HepG2 (cell line): ENCODE results near the gene CHEK2. TPM values are rescaled to one million over a fixed set of nuclear protein-coding genes. Genes with fewer than 3 reads are reported as not detected.

Experiments
- CREM ChIP-seq, 2 experiments: sonication (generic) in 1 of 2; formaldehyde crosslinking in 1 of 2; IDR thresholded peaks; 2 replicates each; pipeline versions ENCODE4 v1.4.0 to v1.6.1; 2016 to 2020; ENCODE audit warnings: antibody characterized with exemption in 1 of 2, mild to moderate bottlenecking in 1 of 2, missing genetic modification reagents in 1 of 2
- GPBP1L1 ChIP-seq: sonication (generic); formaldehyde crosslinking; IDR thresholded peaks from 2 replicates; pipeline ENCODE4 v1.5.0; 2020; ENCODE audit warnings: mild to moderate bottlenecking, missing genetic modification reagents
- KLF13 ChIP-seq: sonication (generic); formaldehyde crosslinking; IDR thresholded peaks from 2 replicates; pipeline ENCODE4 v1.4.0; 2020; ENCODE audit warnings: mild to moderate bottlenecking, missing genetic modification reagents
- MXD3 ChIP-seq: IDR thresholded peaks from 2 replicates; pipeline ENCODE4 v1.6.1; 2016; ENCODE audit warnings: mild to moderate bottlenecking, missing biosample characterization, missing genetic modification reagents
- MZF1 ChIP-seq: sonication (generic); formaldehyde crosslinking; IDR thresholded peaks from 2 replicates; pipeline ENCODE4 v1.8.1; 2023; ENCODE audit warnings: mild to moderate bottlenecking, missing genetic modification reagents, borderline replicate concordance
- NPAS2 ChIP-seq: sonication (generic); formaldehyde crosslinking; IDR thresholded peaks from 2 replicates; pipeline ENCODE4 v1.8.0; 2022; ENCODE audit warnings: mild to moderate bottlenecking, missing genetic modification reagents, borderline replicate concordance
- TARDBP ChIP-seq: sonication (generic); formaldehyde crosslinking; IDR thresholded peaks from 2 replicates; pipeline ENCODE4 v1.8.0; 2022; ENCODE audit warnings: mild to moderate bottlenecking, missing genetic modification reagents
- TEAD2 ChIP-seq: sonication (generic); formaldehyde crosslinking; IDR thresholded peaks from 2 replicates; pipeline ENCODE4 v1.9.0; 2021; ENCODE audit warnings: missing genetic modification reagents
- TOPORS ChIP-seq: sonication (generic); formaldehyde crosslinking; IDR thresholded peaks from 2 replicates; pipeline ENCODE4 v1.8.0; 2023; ENCODE audit warnings: mild to moderate bottlenecking, missing genetic modification reagents
- UBTF ChIP-seq: sonication (generic); formaldehyde crosslinking; IDR thresholded peaks from 2 replicates; pipeline ENCODE4 v1.4.0; 2020; ENCODE audit warnings: mild to moderate bottlenecking, missing genetic modification reagents
- ZNF230 ChIP-seq: sonication (generic); formaldehyde crosslinking; IDR thresholded peaks from 2 replicates; pipeline ENCODE4 v1.4.0; 2020; ENCODE audit warnings: mild to moderate bottlenecking, missing genetic modification reagents
- ZNF550 ChIP-seq: sonication (generic); formaldehyde crosslinking; IDR thresholded peaks from 2 replicates; pipeline ENCODE4 v1.4.0; 2020; ENCODE audit warnings: mild to moderate bottlenecking, missing genetic modification reagents, borderline replicate concordance
- polyA plus RNA-seq, 8 experiments: library from polyadenylated mRNA; depleted of rRNA in 3 of 8; stranded (reverse) in 7 of 8; unstranded in 1 of 8; fragments of >200 nt; fragmentation: Illumina TruSeq in 4 of 8; extraction: Trizol in 4 of 8; gene quantifications; 2 replicates each; pipeline versions ENCODE4 v1.2.1 to v1.2.3, GENCODE V29; 2011 to 2016; ENCODE audit warnings: low read depth in 4 of 8, missing spikeins in 1 of 8, mixed read lengths in 1 of 8; ENCODE audit not compliant: insufficient read depth in 1 of 8
- total RNA-seq, 5 experiments: library from RNA; depleted of rRNA; stranded (reverse); fragments of >200 nt; fragmentation: Illumina TruSeq; extraction: Trizol; gene quantifications; 2 replicates each; pipeline ENCODE4 v1.2.3, GENCODE V29; 2016; ENCODE audit warnings: low read depth in 1 of 5
- TF ChIP-seq, protein P1 (sequence below): sonication (generic); formaldehyde crosslinking; conservative IDR thresholded peaks from 2 replicates; pipeline ENCODE4 v1.5.0; 2020; ENCODE audit warnings: missing genetic modification reagents
- TF ChIP-seq, protein P2 (sequence below): sonication (generic); formaldehyde crosslinking; IDR thresholded peaks from 2 replicates; pipeline ENCODE4 v1.4.0; 2020; ENCODE audit warnings: missing genetic modification reagents, borderline replicate concordance
- TF ChIP-seq, protein P3 (sequence below): sonication (generic); formaldehyde crosslinking; IDR thresholded peaks from 2 replicates; pipeline ENCODE4 v1.8.0; 2022; ENCODE audit warnings: mild to moderate bottlenecking, missing genetic modification reagents, borderline replicate concordance

CHEK2 gene
- total and polyA plus RNA-seq, 2 of the 13 experiments (the other 11 are each of a cell fraction or from before 2014, with no cell fraction given), result 27.0 to 40.5 TPM

DNA sequence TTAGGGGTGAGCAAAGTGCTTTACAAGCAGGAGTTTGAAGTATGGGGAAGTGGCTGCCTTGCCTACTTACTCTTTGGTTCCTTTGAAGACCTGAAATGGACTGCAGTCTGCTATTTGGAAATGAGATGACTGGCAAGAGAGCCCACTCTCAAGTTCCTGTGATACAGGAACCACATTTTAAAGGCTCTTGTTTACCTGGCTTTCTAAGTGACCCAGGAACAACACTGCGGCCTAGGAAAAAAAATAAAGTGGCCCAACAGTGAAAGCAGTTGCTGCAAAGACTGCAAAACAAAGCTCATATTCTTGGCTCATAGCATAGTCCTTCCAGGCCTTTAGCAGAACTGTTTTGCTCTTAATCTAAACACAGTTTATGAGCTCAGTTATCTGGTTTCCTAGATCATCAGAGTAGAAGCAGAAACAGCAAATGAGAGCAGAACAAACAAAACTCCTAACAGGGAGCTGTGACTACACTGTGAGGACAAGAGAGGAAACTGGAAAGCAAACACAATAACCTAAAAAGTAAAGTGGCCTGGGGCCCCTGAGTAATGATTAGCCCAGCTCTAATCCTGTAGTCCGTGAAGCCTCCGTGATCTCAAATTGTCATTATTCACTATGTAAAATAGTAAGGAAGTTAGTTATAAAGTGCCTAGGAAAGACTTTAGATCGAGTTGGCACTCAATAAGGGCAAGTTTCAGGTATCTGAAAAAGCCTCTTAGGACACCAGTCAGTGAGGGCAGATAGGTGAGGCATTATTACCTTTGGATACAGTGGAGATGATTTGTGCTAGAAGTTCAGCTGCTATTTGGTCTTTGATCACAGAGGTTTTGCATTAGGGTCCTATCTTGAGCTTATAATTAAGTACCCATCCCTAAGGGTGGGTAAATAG lies 42.4 kb upstream of the CHEK2 start (continued):
- no peak for TF ChIP-seq KLF13 (CRISPR knock-in tag)
- no peak for TF ChIP-seq GPBP1L1 (CRISPR knock-in tag)
- TF ChIP-seq TOPORS, result no peak
- TF ChIP-seq MZF1 (CRISPR knock-in tag), result no peak
- TF ChIP-seq, protein P1, sequence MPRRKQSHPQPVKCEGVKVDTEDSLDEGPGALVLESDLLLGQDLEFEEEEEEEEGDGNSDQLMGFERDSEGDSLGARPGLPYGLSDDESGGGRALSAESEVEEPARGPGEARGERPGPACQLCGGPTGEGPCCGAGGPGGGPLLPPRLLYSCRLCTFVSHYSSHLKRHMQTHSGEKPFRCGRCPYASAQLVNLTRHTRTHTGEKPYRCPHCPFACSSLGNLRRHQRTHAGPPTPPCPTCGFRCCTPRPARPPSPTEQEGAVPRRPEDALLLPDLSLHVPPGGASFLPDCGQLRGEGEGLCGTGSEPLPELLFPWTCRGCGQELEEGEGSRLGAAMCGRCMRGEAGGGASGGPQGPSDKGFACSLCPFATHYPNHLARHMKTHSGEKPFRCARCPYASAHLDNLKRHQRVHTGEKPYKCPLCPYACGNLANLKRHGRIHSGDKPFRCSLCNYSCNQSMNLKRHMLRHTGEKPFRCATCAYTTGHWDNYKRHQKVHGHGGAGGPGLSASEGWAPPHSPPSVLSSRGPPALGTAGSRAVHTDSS (CRISPR knock-in tag), result no peak
- TF ChIP-seq TEAD2 (CRISPR knock-in tag), result no peak
- no peak for TF ChIP-seq MXD3 (CRISPR knock-in tag)
- no peak for TF ChIP-seq NPAS2 (CRISPR knock-in tag)
- TF ChIP-seq CREM (IDR thresholded peaks at IDR 0.05), result peak; percentile 86
- no peak for TF ChIP-seq CREM (CRISPR knock-in tag; IDR thresholded peaks at IDR 0.05)
- TF ChIP-seq ZNF550 (CRISPR knock-in tag), result no peak
- no peak for TF ChIP-seq UBTF (CRISPR knock-in tag)
- no peak for TF ChIP-seq ZNF230
- TF ChIP-seq, protein P2, sequence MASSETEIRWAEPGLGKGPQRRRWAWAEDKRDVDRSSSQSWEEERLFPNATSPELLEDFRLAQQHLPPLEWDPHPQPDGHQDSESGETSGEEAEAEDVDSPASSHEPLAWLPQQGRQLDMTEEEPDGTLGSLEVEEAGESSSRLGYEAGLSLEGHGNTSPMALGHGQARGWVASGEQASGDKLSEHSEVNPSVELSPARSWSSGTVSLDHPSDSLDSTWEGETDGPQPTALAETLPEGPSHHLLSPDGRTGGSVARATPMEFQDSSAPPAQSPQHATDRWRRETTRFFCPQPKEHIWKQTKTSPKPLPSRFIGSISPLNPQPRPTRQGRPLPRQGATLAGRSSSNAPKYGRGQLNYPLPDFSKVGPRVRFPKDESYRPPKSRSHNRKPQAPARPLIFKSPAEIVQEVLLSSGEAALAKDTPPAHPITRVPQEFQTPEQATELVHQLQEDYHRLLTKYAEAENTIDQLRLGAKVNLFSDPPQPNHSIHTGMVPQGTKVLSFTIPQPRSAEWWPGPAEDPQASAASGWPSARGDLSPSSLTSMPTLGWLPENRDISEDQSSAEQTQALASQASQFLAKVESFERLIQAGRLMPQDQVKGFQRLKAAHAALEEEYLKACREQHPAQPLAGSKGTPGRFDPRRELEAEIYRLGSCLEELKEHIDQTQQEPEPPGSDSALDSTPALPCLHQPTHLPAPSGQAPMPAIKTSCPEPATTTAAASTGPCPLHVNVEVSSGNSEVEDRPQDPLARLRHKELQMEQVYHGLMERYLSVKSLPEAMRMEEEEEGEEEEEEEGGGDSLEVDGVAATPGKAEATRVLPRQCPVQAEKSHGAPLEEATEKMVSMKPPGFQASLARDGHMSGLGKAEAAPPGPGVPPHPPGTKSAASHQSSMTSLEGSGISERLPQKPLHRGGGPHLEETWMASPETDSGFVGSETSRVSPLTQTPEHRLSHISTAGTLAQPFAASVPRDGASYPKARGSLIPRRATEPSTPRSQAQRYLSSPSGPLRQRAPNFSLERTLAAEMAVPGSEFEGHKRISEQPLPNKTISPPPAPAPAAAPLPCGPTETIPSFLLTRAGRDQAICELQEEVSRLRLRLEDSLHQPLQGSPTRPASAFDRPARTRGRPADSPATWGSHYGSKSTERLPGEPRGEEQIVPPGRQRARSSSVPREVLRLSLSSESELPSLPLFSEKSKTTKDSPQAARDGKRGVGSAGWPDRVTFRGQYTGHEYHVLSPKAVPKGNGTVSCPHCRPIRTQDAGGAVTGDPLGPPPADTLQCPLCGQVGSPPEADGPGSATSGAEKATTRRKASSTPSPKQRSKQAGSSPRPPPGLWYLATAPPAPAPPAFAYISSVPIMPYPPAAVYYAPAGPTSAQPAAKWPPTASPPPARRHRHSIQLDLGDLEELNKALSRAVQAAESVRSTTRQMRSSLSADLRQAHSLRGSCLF (CRISPR knock-in tag), result no peak
- TF ChIP-seq, protein P3, sequence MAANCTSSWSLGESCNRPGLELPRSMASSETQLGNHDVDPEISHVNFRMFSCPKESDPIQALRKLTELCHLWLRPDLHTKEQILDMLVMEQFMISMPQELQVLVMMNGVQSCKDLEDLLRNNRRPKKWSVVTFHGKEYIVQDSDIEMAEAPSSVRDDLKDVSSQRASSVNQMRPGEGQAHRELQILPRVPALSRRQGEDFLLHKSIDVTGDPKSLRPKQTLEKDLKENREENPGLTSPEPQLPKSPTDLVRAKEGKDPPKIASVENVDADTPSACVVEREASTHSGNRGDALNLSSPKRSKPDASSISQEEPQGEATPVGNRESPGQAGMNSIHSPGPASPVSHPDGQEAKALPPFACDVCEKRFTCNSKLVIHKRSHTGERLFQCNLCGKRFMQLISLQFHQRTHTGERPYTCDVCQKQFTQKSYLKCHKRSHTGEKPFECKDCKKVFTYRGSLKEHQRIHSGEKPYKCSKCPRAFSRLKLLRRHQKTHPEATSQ (CRISPR knock-in tag), result no peak
- TF ChIP-seq TARDBP (CRISPR knock-in tag), result 0 out of 2 replicates have a peak, but pooled peaks have one; percentile 33
